ENCODE results near the gene CEP170. TPM values are rescaled to one million over a fixed set of nuclear protein-coding genes. Genes with fewer than 3 reads are reported as not detected.
A peak's percentile ranks its signal among the peaks of the same experiment; 100 is the strongest.

CEP170 gene
- total and polyA plus RNA-seq, 10 of the 15 experiments (the other 5 are each of a cell fraction or from before 2014, with no cell fraction given), result 15.0 to 67.3 (median 40.2) TPM

GRCh38 chr1:243251539-243251938, 3.5 kb downstream of the CEP170 start:
- 95% methylated on average over 1 of the region's 1 CpG for WGBS (ENCODE audit: insufficient coverage, insufficient replicate concordance, low lambda C conversion rate, missing lambda C conversion rate)
- ATAC-seq (no peak), DNase-seq (ENCODE audit: low read depth, low spot score) (no peak), FAIRE-seq (no peak)
- in situ Hi-C loops (cut with MboI) (no loop called here), intact Hi-C loops (cut with micrococcal nuclease; ENCODE audit: unreplicated experiment) (no loop called here)
- RAD21 ChIA-PET (ENCODE audit: unreplicated experiment), result interaction anchor here (1.5 kb wide), 1 partner anchor 62 kb away, joined by 6 read pairs; no protein-coding TSS in a partner anchor
- BruUV-seq (replicated peaks), result TSS peak; percentile 9
- Histone ChIP-seq H2AFZ (ENCODE audit: control insufficient read depth, low read depth, low read length) (no peak overlapping the region), H3K79me2 (ENCODE audit: control insufficient read depth, insufficient read depth, low read length) (peaks cover 87% of the 10 kb centered on the region), H3K9ac (ENCODE audit: control insufficient read depth, insufficient read depth, low read length) (no peak overlapping the region), H3K4me1 (ENCODE audit: control insufficient read depth, insufficient read depth, low read length) (peaks cover 8% of the 10 kb centered on the region; the same call in 1 of the 2 replicates), H4K20me1 (ENCODE audit: control insufficient read depth, insufficient read depth) (no peaks in the 10 kb centered on the region), H3K9me3 (replicated peaks; ENCODE audit: control insufficient read depth, insufficient read depth, low read length) (no peaks in the 10 kb centered on the region), H3K4me2 (ENCODE audit: control insufficient read depth, insufficient read depth) (peak overlapping the region; percentile 50), H3K36me3 (ENCODE audit: control insufficient read depth in 2 of 2, insufficient read depth in 2 of 2, low read length in 1 of 2) (no peaks in the 10 kb centered on the region; a peak in 1 of 4 replicates), H3K27ac (ENCODE audit: control insufficient read depth, insufficient read depth) (no peak overlapping the region), H3K4me3 (peak overlapping the region; percentile 55), H3K27me3 (replicated peaks in 1 of 2; ENCODE audit: control insufficient read depth in 2 of 2, insufficient read depth in 2 of 2, low read length in 1 of 2) (no peaks in the 10 kb centered on the region)
- CTCF ChIA-PET, result no interaction called here
- SMC1A ChIA-PET (ENCODE audit: uncharacterized antibody, unreplicated experiment), result interaction anchor here (0.8 to 6.0 kb wide), 3 partner anchors 21 to 64 kb away, joined by 3 to 43 read pairs (median 4); no protein-coding TSS in a partner anchor
- TF ChIP-seq ZNF384 (IDR thresholded peaks at IDR 0.05; ENCODE audit: borderline replicate concordance, low read depth, low read length), result no peak
- POLR2A ChIA-PET, result interaction anchor here (1.7 kb wide), 1 partner anchor 15 kb away, joined by 5 read pairs; no protein-coding TSS in a partner anchor

GRCh38 chr1:243250102-243250501, 5.0 kb downstream of the CEP170 start:
- ChIA-PET CTCF (interaction anchor here (1.0 to 1.2 kb wide), 2 partner anchors 13 to 57 kb away, joined by 3 read pairs; no protein-coding TSS in a partner anchor), RAD21 (ENCODE audit: unreplicated experiment) (interaction anchor here (1.5 kb wide), 1 partner anchor 63 kb away, joined by 6 read pairs; no protein-coding TSS in a partner anchor), SMC1A (ENCODE audit: uncharacterized antibody, unreplicated experiment) (interaction anchor here (1.1 to 1.3 kb wide), 4 partner anchors 13 to 20 kb away, joined by 3 to 4 read pairs (median 4); no protein-coding TSS in a partner anchor), POLR2A (interaction anchor here (1.7 kb wide), 1 partner anchor 13 kb away, joined by 5 read pairs; no protein-coding TSS in a partner anchor)
- FAIRE-seq, result no peak
- 97% methylated on average over 3 of the region's 3 CpGs for WGBS (ENCODE audit: insufficient coverage, insufficient replicate concordance, low lambda C conversion rate, missing lambda C conversion rate)
- Histone ChIP-seq H3K9me3 (replicated peaks; ENCODE audit: control insufficient read depth, insufficient read depth, low read length) (no peaks in the 10 kb centered on the region), H3K4me3 (no peak overlapping the region), H3K9ac (ENCODE audit: control insufficient read depth, insufficient read depth, low read length) (no peak overlapping the region), H3K4me1 (ENCODE audit: control insufficient read depth, insufficient read depth, low read length) (peaks cover 8% of the 10 kb centered on the region; the same call in 1 of the 2 replicates), H3K4me2 (ENCODE audit: control insufficient read depth, insufficient read depth) (no peak overlapping the region), H2AFZ (ENCODE audit: control insufficient read depth, low read depth, low read length) (no peak overlapping the region), H4K20me1 (ENCODE audit: control insufficient read depth, insufficient read depth) (no peaks in the 10 kb centered on the region), H3K79me2 (ENCODE audit: control insufficient read depth, insufficient read depth, low read length) (peaks cover 86% of the 10 kb centered on the region), H3K36me3 (ENCODE audit: control insufficient read depth in 2 of 2, insufficient read depth in 2 of 2, low read length in 1 of 2) (no peaks in the 10 kb centered on the region; a peak in 1 of 4 replicates), H3K27me3 (replicated peaks in 1 of 2; ENCODE audit: control insufficient read depth in 2 of 2, insufficient read depth in 2 of 2, low read length in 1 of 2) (no peaks in the 10 kb centered on the region), H3K27ac (ENCODE audit: control insufficient read depth, insufficient read depth) (no peak overlapping the region)
- no peak for DNase-seq (ENCODE audit: low read depth, low spot score)
- intact Hi-C loops (cut with micrococcal nuclease; ENCODE audit: unreplicated experiment) (no loop called here), in situ Hi-C loops (cut with MboI) (no loop called here)
- TF ChIP-seq SMC3 (IDR thresholded peaks at IDR 0.05; ENCODE audit: borderline replicate concordance, low read length) (no peak), BRCA1 (IDR thresholded peaks at IDR 0.05; ENCODE audit: low read depth, low read length) (no peak), SUZ12 (IDR thresholded peaks at IDR 0.05; ENCODE audit: unreplicated experiment) (no peak), SUPT20H (IDR thresholded peaks at IDR 0.05; ENCODE audit: borderline replicate concordance, control insufficient read depth, low read depth, low read length) (no peak), HDAC6 (IDR thresholded peaks at IDR 0.05; ENCODE audit: unreplicated experiment) (no peak), ZNF217 (IDR thresholded peaks at IDR 0.05) (no peak), FOS (IDR thresholded peaks at IDR 0.05; ENCODE audit: borderline replicate concordance, extremely low read depth, insufficient read length) (no peak), ZBED1 (IDR thresholded peaks at IDR 0.05; ENCODE audit: borderline replicate concordance) (no peak), HCFC1 (IDR thresholded peaks at IDR 0.05; ENCODE audit: low read length) (no peak), YY1 (IDR thresholded peaks at IDR 0.05; ENCODE audit: low read depth, low read length) (no peak), TCF3 (IDR thresholded peaks at IDR 0.05; ENCODE audit: borderline replicate concordance, insufficient read depth, low read depth, low read length) (no peak), ZNF592 (IDR thresholded peaks at IDR 0.05) (no peak), NFIC (IDR thresholded peaks at IDR 0.05; ENCODE audit: low read depth, low read length) (no peak)
- no TSS peak for BruUV-seq (replicated peaks)
- no peak for ATAC-seq
